ENCODE results near the gene PLBD2. TPM values are rescaled to one million over a fixed set of nuclear protein-coding genes. Genes with fewer than 3 reads are reported as not detected.

The PLBD2 gene
- total RNA-seq, 2 experiments from 2014 or later = 3.4 to 14.4 TPM

DNA sequence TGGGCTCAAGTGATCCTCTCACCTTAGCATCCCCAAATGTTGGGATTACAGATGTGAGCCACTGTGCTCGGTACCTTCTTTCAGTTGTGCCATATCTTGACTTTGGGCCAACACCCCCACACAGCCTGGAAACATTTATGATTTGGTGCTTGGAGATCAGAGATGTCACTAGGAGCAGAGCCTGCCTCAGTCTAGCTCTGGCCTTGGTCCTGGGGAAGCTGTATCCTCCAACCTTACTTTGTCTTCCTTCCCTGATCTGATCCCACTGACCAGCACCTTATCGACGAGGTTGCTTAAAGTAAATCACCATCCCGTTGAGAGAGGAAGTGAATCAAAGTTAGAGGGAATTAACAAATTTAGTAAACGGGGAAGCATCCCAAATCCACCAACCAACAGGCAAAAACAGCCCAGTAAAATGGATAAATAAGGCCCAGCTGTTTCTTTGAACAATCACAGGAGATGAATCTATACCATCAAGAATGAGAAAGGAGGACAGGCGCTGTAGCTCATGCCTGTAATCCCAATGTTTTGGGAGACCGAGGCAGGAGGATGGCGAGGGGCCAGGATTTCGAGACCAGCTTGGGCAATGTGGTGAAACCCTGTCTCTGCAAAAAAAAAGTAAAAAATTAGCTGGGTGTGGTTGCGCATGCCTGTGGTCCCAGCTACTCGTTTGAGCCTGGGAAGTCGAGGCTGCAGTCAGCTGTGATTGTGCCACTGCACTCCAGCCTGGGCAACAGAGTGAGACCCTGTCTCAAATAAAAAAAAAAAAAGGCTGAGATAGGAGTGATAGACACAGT, 3.4 kb downstream of the PLBD2 start:
- no peak overlapping the region for H2AFZ ChIP-seq (ENCODE audit: low read length)
- TF ChIP-seq EZH2phosphoT487 (IDR thresholded peaks at IDR 0.05; ENCODE audit: borderline replicate concordance, low read depth, low read length) = no peak
- TF ChIP-seq, protein P1, sequence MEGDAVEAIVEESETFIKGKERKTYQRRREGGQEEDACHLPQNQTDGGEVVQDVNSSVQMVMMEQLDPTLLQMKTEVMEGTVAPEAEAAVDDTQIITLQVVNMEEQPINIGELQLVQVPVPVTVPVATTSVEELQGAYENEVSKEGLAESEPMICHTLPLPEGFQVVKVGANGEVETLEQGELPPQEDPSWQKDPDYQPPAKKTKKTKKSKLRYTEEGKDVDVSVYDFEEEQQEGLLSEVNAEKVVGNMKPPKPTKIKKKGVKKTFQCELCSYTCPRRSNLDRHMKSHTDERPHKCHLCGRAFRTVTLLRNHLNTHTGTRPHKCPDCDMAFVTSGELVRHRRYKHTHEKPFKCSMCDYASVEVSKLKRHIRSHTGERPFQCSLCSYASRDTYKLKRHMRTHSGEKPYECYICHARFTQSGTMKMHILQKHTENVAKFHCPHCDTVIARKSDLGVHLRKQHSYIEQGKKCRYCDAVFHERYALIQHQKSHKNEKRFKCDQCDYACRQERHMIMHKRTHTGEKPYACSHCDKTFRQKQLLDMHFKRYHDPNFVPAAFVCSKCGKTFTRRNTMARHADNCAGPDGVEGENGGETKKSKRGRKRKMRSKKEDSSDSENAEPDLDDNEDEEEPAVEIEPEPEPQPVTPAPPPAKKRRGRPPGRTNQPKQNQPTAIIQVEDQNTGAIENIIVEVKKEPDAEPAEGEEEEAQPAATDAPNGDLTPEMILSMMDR (conservative IDR thresholded peaks at IDR 0.05; ENCODE audit: low read length) = no peak
- no peak for DNase-seq (ENCODE audit: low spot score)
- no peak overlapping the region for H3K27ac ChIP-seq (ENCODE audit: low read depth, low read length, poor library complexity, severe bottlenecking)
- intact Hi-C loops (cut with micrococcal nuclease; ENCODE audit: unreplicated experiment) = no loop called here
- BruUV-seq (replicated peaks) = TSS peak; percentile 49
- ChIA-PET POLR2A (interaction anchor here (1.2 kb wide), 1 partner anchor 30 kb away, joined by 6 read pairs; no protein-coding TSS in a partner anchor), CTCF (ENCODE audit: unreplicated experiment) (no interaction called here)
- no peaks in the 10 kb centered on the region for H3K79me2 ChIP-seq (ENCODE audit: insufficient read depth, low read depth, low read length)
- H3K36me3 ChIP-seq (ENCODE audit: insufficient read depth, low read length) = no peaks in the 10 kb centered on the region
- no peak overlapping the region for H3K4me3 ChIP-seq (ENCODE audit: low read depth, low read length, poor library complexity, severe bottlenecking)
- H3K4me2 ChIP-seq (ENCODE audit: low read length) = no peak overlapping the region
- H4K20me1 ChIP-seq (ENCODE audit: insufficient read depth, low read length) = 0 out of 2 replicates have a peak, but pooled peaks cover 10% of the 10 kb centered on the region
- no peaks in the 10 kb centered on the region for H3K9me3 ChIP-seq (ENCODE audit: low read length)
- H3K4me1 ChIP-seq (ENCODE audit: insufficient read depth, low read length, poor library complexity, severe bottlenecking) = peaks cover 19% of the 10 kb centered on the region
- H3K9me2 ChIP-seq (ENCODE audit: insufficient read depth, low read length) = no peaks in the 10 kb centered on the region

DNA sequence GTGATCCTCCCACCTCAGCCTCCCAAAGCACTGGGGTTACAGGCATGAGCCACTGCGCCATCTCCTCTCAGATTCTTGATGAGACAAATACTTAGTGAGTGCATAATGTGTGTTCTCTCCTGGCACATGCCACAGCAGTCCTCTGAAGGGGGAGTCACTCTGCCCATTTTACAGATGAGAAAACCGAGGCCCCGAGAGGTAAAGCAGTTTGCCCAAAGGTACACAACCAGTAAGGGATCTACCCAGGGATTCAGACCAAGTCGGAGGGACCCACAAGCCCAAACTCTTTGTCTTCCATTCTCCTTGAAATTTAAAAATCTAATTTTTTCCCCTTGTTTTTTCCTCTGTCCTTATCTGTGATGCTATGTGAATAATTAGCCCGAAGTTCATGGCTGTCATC, 6.3 kb downstream of the PLBD2 start:
- no peaks in the 10 kb centered on the region for H3K79me2 ChIP-seq (ENCODE audit: insufficient read depth, low read depth, low read length)
- ChIA-PET CTCF (ENCODE audit: unreplicated experiment) (no interaction called here), POLR2A (no interaction called here)
- no peak overlapping the region for H3K27ac ChIP-seq (ENCODE audit: low read depth, low read length, poor library complexity, severe bottlenecking)
- no TSS peak for BruUV-seq (replicated peaks)
- H3K36me3 ChIP-seq (ENCODE audit: insufficient read depth, low read length) = no peaks in the 10 kb centered on the region
- H2AFZ ChIP-seq (ENCODE audit: low read length) = no peak overlapping the region
- no peak for TF ChIP-seq EZH2phosphoT487 (IDR thresholded peaks at IDR 0.05; ENCODE audit: borderline replicate concordance, low read depth, low read length)
- TF ChIP-seq, protein P1 (conservative IDR thresholded peaks at IDR 0.05; ENCODE audit: low read length) = no peak
- intact Hi-C loops (cut with micrococcal nuclease; ENCODE audit: unreplicated experiment) = no loop called here
- H3K9me3 ChIP-seq (ENCODE audit: low read length) = no peaks in the 10 kb centered on the region
- no peak overlapping the region for H3K4me2 ChIP-seq (ENCODE audit: low read length)
- peaks cover 9% of the 10 kb centered on the region for H3K4me1 ChIP-seq (ENCODE audit: insufficient read depth, low read length, poor library complexity, severe bottlenecking)
- DNase-seq (ENCODE audit: low spot score) = no peak
- H3K9me2 ChIP-seq (ENCODE audit: insufficient read depth, low read length) = no peaks in the 10 kb centered on the region
- no peak overlapping the region for H3K4me3 ChIP-seq (ENCODE audit: low read depth, low read length, poor library complexity, severe bottlenecking)
- H4K20me1 ChIP-seq (ENCODE audit: insufficient read depth, low read length) = 0 out of 2 replicates have a peak, but pooled peaks cover 7% of the 10 kb centered on the region

Measured in OCI-LY7 (cell line).